NCI-H2227 treated with DMSO at 0.1 percent for 48 hours (cell line): ENCODE data around the gene PIGS.

Source experiments
- DNase-seq: peaks from one replicate; lab custom pipeline; 2025; lab: John Stamatoyannopoulos, UW

The PIGS gene

DNA sequence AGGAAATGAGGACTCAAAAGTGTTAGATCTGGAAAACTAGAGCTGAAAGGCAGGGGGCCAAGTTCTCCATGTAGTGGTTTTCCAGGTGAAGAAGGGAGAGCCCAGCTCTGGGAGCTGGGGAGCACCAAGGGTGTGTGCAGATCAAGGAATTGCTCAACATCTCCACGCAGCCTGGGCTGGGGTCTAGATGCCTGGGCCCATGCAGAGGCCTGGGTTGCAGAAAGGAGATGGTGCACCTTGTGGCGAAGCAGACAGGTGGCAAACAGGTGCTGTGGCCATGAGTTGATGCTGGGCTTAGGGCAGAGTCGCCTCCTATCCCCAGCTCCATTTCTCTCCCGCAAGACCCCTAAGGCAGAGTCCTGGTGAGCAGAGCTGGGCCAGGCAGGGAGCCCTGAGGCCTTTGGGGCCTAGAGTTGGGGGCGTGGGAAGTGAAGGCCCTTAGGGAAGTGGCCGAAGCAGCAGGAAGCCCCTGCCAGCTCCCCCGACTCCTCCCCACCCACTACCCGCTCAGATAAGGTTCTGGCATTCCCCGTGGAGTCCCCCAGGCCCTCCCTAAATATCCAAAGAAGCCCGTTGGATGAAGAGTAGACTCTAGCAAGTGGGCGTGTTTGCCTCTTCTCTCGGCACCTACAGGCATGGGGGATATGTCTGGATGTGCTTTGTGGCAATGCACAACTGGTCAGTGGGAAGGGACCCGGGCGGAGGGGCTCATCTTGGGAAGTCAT, 64.4 kb downstream of the PIGS start:
- DNase-seq, result no peak

DNA sequence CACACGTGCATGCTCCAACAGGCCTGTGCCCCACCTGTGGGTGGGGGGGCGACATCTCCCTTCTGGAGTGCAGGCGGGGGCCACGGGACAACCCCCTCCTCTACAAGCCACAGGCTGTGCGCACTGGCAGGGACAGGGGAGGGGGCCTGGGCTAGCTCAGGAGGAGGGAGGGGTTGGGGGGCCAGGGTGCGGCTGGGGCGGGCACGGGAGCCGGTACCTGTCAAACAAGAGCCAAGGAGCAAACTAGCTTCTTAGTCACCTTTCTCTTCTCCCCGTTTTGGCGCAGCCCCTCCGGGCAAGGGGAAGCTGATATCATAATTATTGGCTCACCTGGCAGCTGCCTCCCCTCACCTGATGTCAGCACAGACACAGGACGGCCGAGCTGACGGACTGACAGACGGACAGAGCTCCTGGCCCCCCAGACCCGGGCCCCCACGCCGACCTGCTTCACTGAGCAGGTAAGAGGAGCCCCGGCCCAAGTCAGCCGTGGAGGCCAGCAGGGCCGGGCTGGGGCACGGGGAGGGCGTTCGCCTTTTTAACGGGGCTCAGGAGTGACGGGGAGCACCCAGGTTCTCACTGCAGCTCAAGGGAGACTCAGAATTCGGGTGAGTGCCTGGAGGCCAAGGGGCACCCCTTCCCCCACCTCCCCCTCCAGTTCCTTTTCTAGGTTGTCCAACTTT, 65.2 kb downstream of the PIGS start, which contains the start of gene FOXN1:
Gene FOXN1, plus strand, starts transcription at position 363 of the 680 bp plus-strand sequence. CDS start 17,622 bp downstream, outside the sequence.
- no peak for DNase-seq

DNA sequence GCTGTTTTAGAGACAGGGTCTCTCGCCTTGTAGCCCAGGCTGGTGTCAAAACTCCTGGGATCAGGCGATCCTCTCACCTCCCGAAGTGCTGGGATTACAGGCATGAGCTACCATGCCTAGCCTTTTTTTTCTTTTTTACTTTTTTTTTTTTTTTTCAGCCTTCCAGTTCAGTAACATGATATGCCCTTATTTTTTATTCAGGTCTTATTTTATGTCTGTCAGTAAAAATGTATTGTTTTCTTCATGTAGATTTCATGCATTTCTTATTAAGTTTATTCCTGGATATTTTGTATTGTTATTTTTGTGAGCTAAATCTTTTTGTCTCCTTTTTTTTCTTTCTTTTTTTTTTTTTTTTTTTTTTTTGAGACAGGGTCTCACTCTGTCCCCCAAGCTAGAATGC, 67.9 kb downstream of the PIGS start:
- no peak for DNase-seq
